NB4 (cell line): ENCODE results near the gene LDLRAD4.

ENCODE experiments used
- CTCF ChIP-seq: IDR thresholded peaks from one replicate; pipeline ENCODE4 v1.5.1; 2012; ENCODE audit warnings: low read depth, low read length
- MYC ChIP-seq: IDR thresholded peaks from 2 replicates; pipeline ENCODE4 v1.6.1; 2011; ENCODE audit warnings: low read depth, low read length

GRCh38 chr18:13409997-13410396, 191.4 kb downstream of the LDLRAD4 start:
- no peak for TF ChIP-seq MYC
- TF ChIP-seq CTCF = no peak
